Endothelial cell of umbilical vein (primary cell): ENCODE measurements around the gene KL.

Experiments used
- GATA2 ChIP-seq: IDR thresholded peaks from 2 replicates; pipeline ENCODE4 v1.7.0; 2011; ENCODE audit warnings: low read depth, mild to moderate bottlenecking, moderate library complexity, mixed read lengths, low read length; ENCODE audit not compliant: insufficient read length, insufficient read depth
- POLR2A ChIP-seq: IDR thresholded peaks from 2 replicates; pipeline ENCODE4 v1.6.1; 2012; ENCODE audit warnings: low read depth, mild to moderate bottlenecking, control low read depth, low read length
- POLR2AphosphoS5 ChIP-seq: IDR thresholded peaks from 2 replicates; pipeline ENCODE4 v1.6.1; 2012; ENCODE audit warnings: low read depth, mild to moderate bottlenecking, control low read depth, low read length, moderate library complexity; ENCODE audit not compliant: insufficient read depth
- TF ChIP-seq, protein P1 (sequence below): IDR thresholded peaks from 2 replicates; pipeline ENCODE4 v1.6.1; 2011; ENCODE audit not compliant: insufficient read depth, insufficient read length
- TF ChIP-seq, protein P2 (sequence below), 2 donors: IDR thresholded peaks; 1 replicate in 1 of 2; 2 replicates in 1 of 2; pipeline ENCODE4 v1.5.1; 2011; ENCODE audit warnings: low read length in 2 of 2, mild to moderate bottlenecking in 2 of 2, moderate library complexity in 2 of 2, control low read depth in 1 of 2, inconsistent platforms in 1 of 2, low read depth in 1 of 2; ENCODE audit not compliant: insufficient read depth in 1 of 2; ENCODE audit errors: extremely low read depth in 1 of 2

GRCh38 chr13:32968316-32968715 lies 47.9 kb upstream of the KL start:
- TF ChIP-seq, protein P1, sequence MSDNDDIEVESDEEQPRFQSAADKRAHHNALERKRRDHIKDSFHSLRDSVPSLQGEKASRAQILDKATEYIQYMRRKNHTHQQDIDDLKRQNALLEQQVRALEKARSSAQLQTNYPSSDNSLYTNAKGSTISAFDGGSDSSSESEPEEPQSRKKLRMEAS = no peak
- TF ChIP-seq, protein P2, sequence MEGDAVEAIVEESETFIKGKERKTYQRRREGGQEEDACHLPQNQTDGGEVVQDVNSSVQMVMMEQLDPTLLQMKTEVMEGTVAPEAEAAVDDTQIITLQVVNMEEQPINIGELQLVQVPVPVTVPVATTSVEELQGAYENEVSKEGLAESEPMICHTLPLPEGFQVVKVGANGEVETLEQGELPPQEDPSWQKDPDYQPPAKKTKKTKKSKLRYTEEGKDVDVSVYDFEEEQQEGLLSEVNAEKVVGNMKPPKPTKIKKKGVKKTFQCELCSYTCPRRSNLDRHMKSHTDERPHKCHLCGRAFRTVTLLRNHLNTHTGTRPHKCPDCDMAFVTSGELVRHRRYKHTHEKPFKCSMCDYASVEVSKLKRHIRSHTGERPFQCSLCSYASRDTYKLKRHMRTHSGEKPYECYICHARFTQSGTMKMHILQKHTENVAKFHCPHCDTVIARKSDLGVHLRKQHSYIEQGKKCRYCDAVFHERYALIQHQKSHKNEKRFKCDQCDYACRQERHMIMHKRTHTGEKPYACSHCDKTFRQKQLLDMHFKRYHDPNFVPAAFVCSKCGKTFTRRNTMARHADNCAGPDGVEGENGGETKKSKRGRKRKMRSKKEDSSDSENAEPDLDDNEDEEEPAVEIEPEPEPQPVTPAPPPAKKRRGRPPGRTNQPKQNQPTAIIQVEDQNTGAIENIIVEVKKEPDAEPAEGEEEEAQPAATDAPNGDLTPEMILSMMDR (IDR thresholded peaks at IDR 0.05; ENCODE audit: extremely low read depth in 1 of 2, insufficient read depth in 1 of 2, low read depth in 1 of 2, low read length in 2 of 2) = no peak
- TF ChIP-seq GATA2 (no peak), POLR2AphosphoS5 (no peak), POLR2A (no peak)
